ENCODE measurements around the gene GPR55. TPM values are rescaled to one million over a fixed set of nuclear protein-coding genes. Genes with fewer than 3 reads are reported as not detected.
A peak's percentile ranks its signal among the peaks of the same experiment; 100 is the strongest.

Gene GPR55
- total and polyA plus RNA-seq, 10 of the 15 experiments (the other 5 are each of a cell fraction or from before 2014, with no cell fraction given), result 2.1 to 30.1 (median 16.2) TPM

DNA sequence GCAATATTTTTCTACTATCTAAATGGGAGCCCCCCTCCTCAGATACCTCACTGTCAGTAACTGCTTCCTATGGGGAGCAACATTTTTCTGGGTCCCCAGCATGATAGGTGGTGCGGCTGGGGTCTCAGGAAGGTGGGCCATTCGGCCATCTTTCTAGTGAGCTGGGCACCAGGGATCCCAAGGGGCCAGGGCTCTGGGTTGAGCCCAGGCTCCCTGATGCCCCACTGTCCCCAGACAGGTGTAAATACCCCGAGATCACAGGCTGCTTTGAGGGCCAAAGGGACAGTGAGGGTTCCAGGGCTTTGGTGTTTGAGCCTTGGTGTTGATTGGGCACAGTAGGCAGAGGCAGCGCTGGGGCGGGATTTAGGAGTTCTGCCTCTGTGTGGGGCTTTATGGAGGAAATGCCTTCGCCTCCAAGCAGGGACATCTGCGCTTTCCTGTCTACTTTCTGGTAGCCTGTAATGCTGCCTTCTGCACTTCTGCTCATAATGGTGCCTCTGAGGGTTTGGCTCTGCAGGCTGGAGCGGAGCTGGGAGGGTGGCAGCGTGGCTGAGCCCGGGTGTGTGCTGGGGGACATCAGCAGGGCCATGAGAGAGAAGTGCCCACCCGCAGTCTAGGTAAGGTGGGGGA lies 55.0 kb downstream of the GPR55 start:
- DNase-seq (ENCODE audit: low read depth, low spot score), result no peak
- H3K36me3 ChIP-seq (ENCODE audit: control insufficient read depth in 2 of 2, insufficient read depth in 2 of 2, low read length in 1 of 2), result no peaks in the 10 kb centered on the region
- H3K4me2 ChIP-seq (ENCODE audit: control insufficient read depth, insufficient read depth), result peak overlapping the region; percentile 41
- peaks cover 6% of the 10 kb centered on the region for H3K79me2 ChIP-seq (ENCODE audit: control insufficient read depth, insufficient read depth, low read length)
- no peak overlapping the region for H3K27ac ChIP-seq (ENCODE audit: control insufficient read depth, insufficient read depth)
- no peak for ATAC-seq
- SMC1A ChIA-PET (ENCODE audit: uncharacterized antibody, unreplicated experiment), result interaction anchor here (0.7 to 1.4 kb wide), 5 partner anchors 8 to 53 kb away, joined by 3 to 4 read pairs (median 3); no protein-coding TSS in a partner anchor
- H3K27me3 ChIP-seq (replicated peaks in 1 of 2; ENCODE audit: control insufficient read depth in 2 of 2, insufficient read depth in 2 of 2, low read length in 1 of 2), result no peaks in the 10 kb centered on the region
- FAIRE-seq, result no peak
- no peaks in the 10 kb centered on the region for H4K20me1 ChIP-seq (ENCODE audit: control insufficient read depth, insufficient read depth)
- intact Hi-C loops (cut with micrococcal nuclease; ENCODE audit: unreplicated experiment) (no loop called here), in situ Hi-C loops (cut with MboI) (no loop called here)
- H3K9ac ChIP-seq (ENCODE audit: control insufficient read depth, insufficient read depth, low read length), result no peak overlapping the region
- POLR2A ChIA-PET, result no interaction called here
- RAD21 ChIA-PET (ENCODE audit: unreplicated experiment), result interaction anchor here (0.6 to 1.5 kb wide), 3 partner anchors 21 to 57 kb away, joined by 3 to 4 read pairs (median 3); no protein-coding TSS in a partner anchor
- H3K9me3 ChIP-seq (replicated peaks; ENCODE audit: control insufficient read depth, insufficient read depth, low read length), result no peaks in the 10 kb centered on the region
- BruUV-seq (replicated peaks), result no TSS peak
- H3K4me3 ChIP-seq, result no peak overlapping the region
- no peak overlapping the region for H2AFZ ChIP-seq (ENCODE audit: control insufficient read depth, low read depth, low read length)
- no peak for TF ChIP-seq TARDBP (IDR thresholded peaks at IDR 0.05; ENCODE audit: borderline replicate concordance)
- H3K4me1 ChIP-seq (ENCODE audit: control insufficient read depth, insufficient read depth, low read length), result peaks cover 62% of the 10 kb centered on the region
- CTCF ChIA-PET, result interaction anchor here (0.8 to 1.2 kb wide), 3 partner anchors 44 to 117 kb away, joined by 3 read pairs; no protein-coding TSS in a partner anchor
- 72% methylated on average over 11 of the region's 11 CpGs for WGBS (ENCODE audit: insufficient coverage, insufficient replicate concordance, low lambda C conversion rate, missing lambda C conversion rate)

DNA sequence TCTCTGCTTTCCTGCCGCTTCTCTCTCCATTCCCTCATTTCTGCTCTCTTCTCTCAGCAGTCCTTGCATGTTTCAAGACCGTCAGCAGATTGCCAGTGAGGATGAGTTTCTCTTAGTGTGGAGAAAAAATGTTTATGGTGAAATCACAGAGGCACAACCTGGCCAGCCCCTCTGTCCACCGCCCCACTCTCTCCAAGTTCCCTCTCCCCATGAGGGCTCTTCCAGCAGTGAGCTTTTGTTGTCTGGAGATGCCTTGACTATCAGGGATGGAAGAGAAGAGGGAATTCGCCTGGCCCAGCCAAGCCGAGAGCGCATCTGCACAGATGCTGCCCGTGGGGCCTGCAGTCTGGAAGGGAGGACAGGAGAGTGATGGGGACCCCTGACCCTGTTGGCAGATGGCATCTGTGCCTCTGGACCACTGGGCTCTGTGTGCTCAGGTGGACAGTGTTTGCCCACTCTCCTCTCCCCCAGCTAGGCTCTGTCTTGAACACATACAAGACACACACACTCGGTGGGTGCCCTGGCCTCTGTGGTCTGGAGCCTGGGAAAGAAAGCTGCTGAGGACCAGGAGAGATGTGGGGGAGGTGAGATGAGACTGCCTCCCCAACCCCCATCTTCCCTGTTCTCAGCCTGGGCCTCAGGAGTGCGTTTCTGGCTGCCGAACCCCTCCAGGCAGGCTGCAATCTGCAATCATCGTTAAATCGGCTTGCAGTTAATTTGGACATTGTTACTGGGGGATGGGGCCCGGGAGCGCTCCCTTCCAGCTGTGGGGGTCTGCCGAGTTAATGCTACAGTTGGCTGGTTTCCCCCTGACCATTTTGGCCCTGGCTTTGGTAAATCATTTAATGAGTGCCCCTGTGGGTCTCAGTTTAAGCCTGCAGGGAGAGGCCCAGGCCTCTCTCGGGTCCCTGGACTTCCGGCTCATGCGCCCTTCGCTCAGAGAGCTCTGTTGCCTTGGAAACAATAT lies 55.8 kb downstream of the GPR55 start:
- in situ Hi-C loops (cut with MboI), result no loop called here
- Histone ChIP-seq H4K20me1 (ENCODE audit: control insufficient read depth, insufficient read depth) (no peaks in the 10 kb centered on the region), H3K4me2 (ENCODE audit: control insufficient read depth, insufficient read depth) (no peak overlapping the region), H3K4me1 (ENCODE audit: control insufficient read depth, insufficient read depth, low read length) (peaks cover 58% of the 10 kb centered on the region), H3K9me3 (replicated peaks; ENCODE audit: control insufficient read depth, insufficient read depth, low read length) (no peaks in the 10 kb centered on the region), H3K36me3 (ENCODE audit: control insufficient read depth in 2 of 2, insufficient read depth in 2 of 2, low read length in 1 of 2) (no peaks in the 10 kb centered on the region), H2AFZ (ENCODE audit: control insufficient read depth, low read depth, low read length) (no peak overlapping the region), H3K27ac (ENCODE audit: control insufficient read depth, insufficient read depth) (no peak overlapping the region), H3K27me3 (replicated peaks in 1 of 2; ENCODE audit: control insufficient read depth in 2 of 2, insufficient read depth in 2 of 2, low read length in 1 of 2) (no peaks in the 10 kb centered on the region), H3K9ac (ENCODE audit: control insufficient read depth, insufficient read depth, low read length) (no peak overlapping the region), H3K4me3 (no peak overlapping the region), H3K79me2 (ENCODE audit: control insufficient read depth, insufficient read depth, low read length) (peaks cover 7% of the 10 kb centered on the region)
- ChIA-PET RAD21 (ENCODE audit: unreplicated experiment) (interaction anchor here (1.3 to 1.5 kb wide), 2 partner anchors 20 to 25 kb away, joined by 3 to 4 read pairs; no protein-coding TSS in a partner anchor), POLR2A (no interaction called here), SMC1A (ENCODE audit: uncharacterized antibody, unreplicated experiment) (interaction anchor here (1.3 kb wide), 1 partner anchor 9 kb away, joined by 4 read pairs; no protein-coding TSS in a partner anchor), CTCF (interaction anchor here (0.8 to 1.0 kb wide), 2 partner anchors 44 to 118 kb away, joined by 3 read pairs; no protein-coding TSS in a partner anchor)
- WGBS (ENCODE audit: insufficient coverage, insufficient replicate concordance, low lambda C conversion rate, missing lambda C conversion rate), result 92% methylated on average over 19 of the region's 19 CpGs
- TF ChIP-seq ZSCAN29 (IDR thresholded peaks at IDR 0.05) (no peak), ATF7 (IDR thresholded peaks at IDR 0.05; ENCODE audit: low read depth) (no peak)
- no TSS peak for BruUV-seq (replicated peaks)
- FAIRE-seq (no peak), DNase-seq (ENCODE audit: low read depth, low spot score) (no peak), ATAC-seq (no peak)
- intact Hi-C loops (cut with micrococcal nuclease; ENCODE audit: unreplicated experiment), result no loop called here
